ENCODE results near the gene ARL13B.

- TF ChIP-seq JDP2 (CRISPR knock-in tag; IDR thresholded peaks at IDR 0.05; ENCODE audit: borderline replicate concordance) (no peak), CEBPB (IDR thresholded peaks at IDR 0.05; ENCODE audit: borderline replicate concordance, low read depth, low read length) (no peak), SALL1 (CRISPR knock-in tag; IDR thresholded peaks at IDR 0.05) (no peak), POLR2A (IDR thresholded peaks at IDR 0.05; ENCODE audit: insufficient read depth in 1 of 2, low read depth in 2 of 2, low read length in 2 of 2) (no peak), YEATS2 (CRISPR knock-in tag; IDR thresholded peaks at IDR 0.05; ENCODE audit: borderline replicate concordance) (no peak), CEBPG (CRISPR knock-in tag; IDR thresholded peaks at IDR 0.05) (no peak), NR3C1 (CRISPR knock-in tag; IDR thresholded peaks at IDR 0.05) (no peak)
- TF ChIP-seq, protein P1, sequence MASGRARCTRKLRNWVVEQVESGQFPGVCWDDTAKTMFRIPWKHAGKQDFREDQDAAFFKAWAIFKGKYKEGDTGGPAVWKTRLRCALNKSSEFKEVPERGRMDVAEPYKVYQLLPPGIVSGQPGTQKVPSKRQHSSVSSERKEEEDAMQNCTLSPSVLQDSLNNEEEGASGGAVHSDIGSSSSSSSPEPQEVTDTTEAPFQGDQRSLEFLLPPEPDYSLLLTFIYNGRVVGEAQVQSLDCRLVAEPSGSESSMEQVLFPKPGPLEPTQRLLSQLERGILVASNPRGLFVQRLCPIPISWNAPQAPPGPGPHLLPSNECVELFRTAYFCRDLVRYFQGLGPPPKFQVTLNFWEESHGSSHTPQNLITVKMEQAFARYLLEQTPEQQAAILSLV (CRISPR knock-in tag; IDR thresholded peaks at IDR 0.05; ENCODE audit: borderline replicate concordance): no peak
Measured at GRCh38 chr3:94049267-94049666, 69.3 kb downstream of the ARL13B start.
